ENCODE data around the gene LSAMP.

DNA sequence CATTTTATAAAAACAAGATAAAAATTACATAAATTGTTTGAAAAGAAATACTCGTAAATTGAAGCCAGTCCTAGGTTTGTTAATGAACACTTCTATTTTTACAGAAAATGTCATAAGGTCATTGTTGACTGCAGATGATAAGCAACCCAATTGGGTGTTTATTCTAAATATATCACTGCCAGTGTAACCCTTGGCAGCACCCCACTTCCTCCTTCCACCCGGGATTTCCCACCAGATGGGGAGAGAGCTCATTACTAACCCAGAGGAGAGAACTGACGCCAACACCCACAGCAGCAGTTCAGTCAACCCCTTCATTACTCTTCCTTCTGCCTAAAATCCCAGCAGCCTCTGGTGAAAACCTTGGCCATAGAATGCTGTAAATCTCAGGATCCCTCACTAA, 514.4 kb downstream of the LSAMP start:
- TF ChIP-seq, protein P1, sequence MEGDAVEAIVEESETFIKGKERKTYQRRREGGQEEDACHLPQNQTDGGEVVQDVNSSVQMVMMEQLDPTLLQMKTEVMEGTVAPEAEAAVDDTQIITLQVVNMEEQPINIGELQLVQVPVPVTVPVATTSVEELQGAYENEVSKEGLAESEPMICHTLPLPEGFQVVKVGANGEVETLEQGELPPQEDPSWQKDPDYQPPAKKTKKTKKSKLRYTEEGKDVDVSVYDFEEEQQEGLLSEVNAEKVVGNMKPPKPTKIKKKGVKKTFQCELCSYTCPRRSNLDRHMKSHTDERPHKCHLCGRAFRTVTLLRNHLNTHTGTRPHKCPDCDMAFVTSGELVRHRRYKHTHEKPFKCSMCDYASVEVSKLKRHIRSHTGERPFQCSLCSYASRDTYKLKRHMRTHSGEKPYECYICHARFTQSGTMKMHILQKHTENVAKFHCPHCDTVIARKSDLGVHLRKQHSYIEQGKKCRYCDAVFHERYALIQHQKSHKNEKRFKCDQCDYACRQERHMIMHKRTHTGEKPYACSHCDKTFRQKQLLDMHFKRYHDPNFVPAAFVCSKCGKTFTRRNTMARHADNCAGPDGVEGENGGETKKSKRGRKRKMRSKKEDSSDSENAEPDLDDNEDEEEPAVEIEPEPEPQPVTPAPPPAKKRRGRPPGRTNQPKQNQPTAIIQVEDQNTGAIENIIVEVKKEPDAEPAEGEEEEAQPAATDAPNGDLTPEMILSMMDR (conservative IDR thresholded peaks at IDR 0.05; ENCODE audit: low read depth in 2 of 2), result no peak
- TF ChIP-seq POLR2AphosphoS5 (IDR thresholded peaks at IDR 0.05; ENCODE audit: low read depth) (no peak), JUNB (IDR thresholded peaks at IDR 0.05; ENCODE audit: unreplicated experiment) (no peak), CREB1 (CRISPR knock-in tag; IDR thresholded peaks at IDR 0.05; ENCODE audit: low read depth) (no peak), EZH2 (IDR thresholded peaks at IDR 0.05; ENCODE audit: low read depth, unreplicated experiment) (no peak), EZH2phosphoT487 (IDR thresholded peaks at IDR 0.05; ENCODE audit: unreplicated experiment) (no peak), ZNF114 (CRISPR knock-in tag; IDR thresholded peaks at IDR 0.05) (no peak), STAT1 (IDR thresholded peaks at IDR 0.05; ENCODE audit: unreplicated experiment) (no peak), ZNF331 (CRISPR knock-in tag; IDR thresholded peaks at IDR 0.05; ENCODE audit: low read depth) (no peak)
- TF ChIP-seq, protein P2, sequence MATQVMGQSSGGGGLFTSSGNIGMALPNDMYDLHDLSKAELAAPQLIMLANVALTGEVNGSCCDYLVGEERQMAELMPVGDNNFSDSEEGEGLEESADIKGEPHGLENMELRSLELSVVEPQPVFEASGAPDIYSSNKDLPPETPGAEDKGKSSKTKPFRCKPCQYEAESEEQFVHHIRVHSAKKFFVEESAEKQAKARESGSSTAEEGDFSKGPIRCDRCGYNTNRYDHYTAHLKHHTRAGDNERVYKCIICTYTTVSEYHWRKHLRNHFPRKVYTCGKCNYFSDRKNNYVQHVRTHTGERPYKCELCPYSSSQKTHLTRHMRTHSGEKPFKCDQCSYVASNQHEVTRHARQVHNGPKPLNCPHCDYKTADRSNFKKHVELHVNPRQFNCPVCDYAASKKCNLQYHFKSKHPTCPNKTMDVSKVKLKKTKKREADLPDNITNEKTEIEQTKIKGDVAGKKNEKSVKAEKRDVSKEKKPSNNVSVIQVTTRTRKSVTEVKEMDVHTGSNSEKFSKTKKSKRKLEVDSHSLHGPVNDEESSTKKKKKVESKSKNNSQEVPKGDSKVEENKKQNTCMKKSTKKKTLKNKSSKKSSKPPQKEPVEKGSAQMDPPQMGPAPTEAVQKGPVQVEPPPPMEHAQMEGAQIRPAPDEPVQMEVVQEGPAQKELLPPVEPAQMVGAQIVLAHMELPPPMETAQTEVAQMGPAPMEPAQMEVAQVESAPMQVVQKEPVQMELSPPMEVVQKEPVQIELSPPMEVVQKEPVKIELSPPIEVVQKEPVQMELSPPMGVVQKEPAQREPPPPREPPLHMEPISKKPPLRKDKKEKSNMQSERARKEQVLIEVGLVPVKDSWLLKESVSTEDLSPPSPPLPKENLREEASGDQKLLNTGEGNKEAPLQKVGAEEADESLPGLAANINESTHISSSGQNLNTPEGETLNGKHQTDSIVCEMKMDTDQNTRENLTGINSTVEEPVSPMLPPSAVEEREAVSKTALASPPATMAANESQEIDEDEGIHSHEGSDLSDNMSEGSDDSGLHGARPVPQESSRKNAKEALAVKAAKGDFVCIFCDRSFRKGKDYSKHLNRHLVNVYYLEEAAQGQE (IDR thresholded peaks at IDR 0.05; ENCODE audit: unreplicated experiment), result no peak
- TF ChIP-seq, protein P3, sequence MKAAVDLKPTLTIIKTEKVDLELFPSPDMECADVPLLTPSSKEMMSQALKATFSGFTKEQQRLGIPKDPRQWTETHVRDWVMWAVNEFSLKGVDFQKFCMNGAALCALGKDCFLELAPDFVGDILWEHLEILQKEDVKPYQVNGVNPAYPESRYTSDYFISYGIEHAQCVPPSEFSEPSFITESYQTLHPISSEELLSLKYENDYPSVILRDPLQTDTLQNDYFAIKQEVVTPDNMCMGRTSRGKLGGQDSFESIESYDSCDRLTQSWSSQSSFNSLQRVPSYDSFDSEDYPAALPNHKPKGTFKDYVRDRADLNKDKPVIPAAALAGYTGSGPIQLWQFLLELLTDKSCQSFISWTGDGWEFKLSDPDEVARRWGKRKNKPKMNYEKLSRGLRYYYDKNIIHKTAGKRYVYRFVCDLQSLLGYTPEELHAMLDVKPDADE (IDR thresholded peaks at IDR 0.05), result no peak
